ENCODE measurements around the gene ATP6V1G1. TPM values are rescaled to one million over a fixed set of nuclear protein-coding genes. Genes with fewer than 3 reads are reported as not detected.

ATP6V1G1 gene
- total RNA-seq, 1 donor from 2014 or later: 34.1 TPM

DNA sequence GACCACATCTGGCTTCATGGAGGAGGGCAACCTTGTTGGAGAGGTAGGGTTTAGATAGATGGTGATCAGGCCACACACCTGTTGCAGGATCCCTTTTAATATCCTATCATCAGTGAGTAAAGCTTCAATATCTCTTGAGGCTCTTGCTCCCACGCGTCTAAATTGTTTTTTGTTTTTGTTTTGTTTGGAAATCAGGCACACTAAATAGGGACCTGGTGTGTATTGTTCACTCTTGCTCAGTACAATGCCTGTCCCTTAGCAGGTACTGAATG, 20.9 kb downstream of the ATP6V1G1 start:
- ATAC-seq (no peak), DNase-seq (ENCODE audit: low spot score) (no peak)

DNA sequence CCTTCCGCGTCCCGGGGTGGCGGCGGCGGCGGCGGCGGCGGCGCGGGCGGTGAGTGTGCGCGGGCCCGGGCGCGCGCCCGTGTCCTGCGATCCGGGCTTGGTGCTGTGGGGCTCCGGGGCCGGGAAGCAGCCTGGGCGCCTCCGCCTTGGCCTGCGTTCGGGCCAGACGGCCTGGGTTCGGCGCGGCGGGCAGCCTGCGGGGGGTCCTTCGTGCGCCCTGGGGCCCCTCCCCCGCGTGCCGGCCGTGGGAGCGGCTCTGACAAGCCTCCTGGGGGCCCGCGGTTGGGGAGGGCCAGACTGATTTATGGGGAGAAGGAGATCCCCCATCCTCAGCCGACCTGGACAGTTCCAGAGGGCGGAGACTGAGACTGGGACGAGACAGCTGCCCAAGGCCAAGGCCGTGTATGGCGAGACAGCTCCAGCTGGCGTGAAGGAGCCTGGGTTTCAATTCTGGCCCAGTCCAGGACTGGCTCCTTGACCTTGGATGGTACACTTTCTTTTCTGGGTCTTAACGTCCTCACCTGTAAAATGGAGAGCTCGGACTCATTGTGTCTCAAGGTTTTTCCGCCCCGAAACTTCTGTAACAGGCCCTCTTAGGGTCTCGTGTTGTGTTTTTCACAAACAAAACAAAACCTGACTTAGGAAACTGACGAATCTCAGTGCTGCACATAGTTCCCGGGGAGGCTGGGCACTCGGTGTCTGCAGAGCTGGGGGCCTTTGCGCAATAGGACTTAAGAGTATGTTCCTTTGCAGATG, 24.1 kb downstream of the ATP6V1G1 start:
- DNase-seq (ENCODE audit: low spot score): peak; percentile 59

DNA sequence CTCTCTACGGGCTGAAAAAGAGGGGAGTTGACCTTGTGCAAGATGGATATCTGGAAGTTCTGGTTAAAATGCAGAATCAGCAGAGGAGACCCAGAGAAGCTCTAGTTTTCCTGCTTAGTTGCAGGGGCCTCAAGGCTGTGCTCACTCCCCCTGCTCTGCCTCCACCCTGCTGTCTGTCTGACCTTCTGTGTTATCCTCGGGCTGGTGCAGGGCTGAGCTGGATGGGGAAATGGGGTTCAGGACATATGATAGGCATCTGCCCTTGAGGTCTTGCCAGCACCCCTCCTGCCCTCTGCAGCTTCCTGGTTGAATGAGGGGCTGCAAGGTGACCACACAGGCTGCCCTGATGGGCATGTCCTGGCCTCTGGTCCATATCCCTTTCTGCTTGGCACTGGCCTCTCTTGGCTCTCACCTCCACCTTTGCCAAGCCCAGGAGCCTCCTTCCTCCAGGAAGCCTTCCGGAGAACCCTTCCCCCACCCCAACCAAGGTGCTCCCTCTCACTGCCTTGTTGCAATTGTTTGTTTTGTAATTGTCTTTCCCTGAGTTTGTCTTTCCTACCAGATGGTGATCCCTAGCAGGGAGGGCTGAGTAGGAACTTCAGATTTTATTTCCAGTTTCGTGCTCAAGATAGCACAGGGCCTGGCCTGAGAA, 24.8 kb downstream of the ATP6V1G1 start:
- DNase-seq (ENCODE audit: low spot score) (no peak), ATAC-seq (no peak)

More for the DNA sequence above, 24.1 kb downstream of the ATP6V1G1 start:
- ATAC-seq: peak; percentile 75

DNA sequence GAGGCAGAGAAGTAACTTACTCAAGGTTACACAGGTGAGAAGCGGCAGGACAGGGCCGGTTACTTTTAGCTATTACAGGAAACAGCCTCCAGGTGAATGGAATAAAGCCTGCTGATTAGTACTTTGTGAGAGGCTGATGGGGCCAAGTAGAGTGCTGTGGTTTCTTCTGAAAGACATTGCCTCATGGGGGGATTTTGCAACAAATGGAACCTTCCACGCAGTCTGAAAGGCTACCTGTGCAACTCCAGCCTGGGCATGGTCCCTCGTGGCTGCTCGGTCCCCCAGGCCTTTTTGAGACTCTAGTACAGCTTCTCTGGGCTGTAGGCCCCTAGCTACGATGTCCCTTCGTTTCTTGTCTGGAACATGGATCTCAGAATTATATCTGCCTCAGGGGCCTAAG, 25.5 kb downstream of the ATP6V1G1 start:
- DNase-seq (ENCODE audit: low spot score): no peak
- ATAC-seq: no peak

DNA sequence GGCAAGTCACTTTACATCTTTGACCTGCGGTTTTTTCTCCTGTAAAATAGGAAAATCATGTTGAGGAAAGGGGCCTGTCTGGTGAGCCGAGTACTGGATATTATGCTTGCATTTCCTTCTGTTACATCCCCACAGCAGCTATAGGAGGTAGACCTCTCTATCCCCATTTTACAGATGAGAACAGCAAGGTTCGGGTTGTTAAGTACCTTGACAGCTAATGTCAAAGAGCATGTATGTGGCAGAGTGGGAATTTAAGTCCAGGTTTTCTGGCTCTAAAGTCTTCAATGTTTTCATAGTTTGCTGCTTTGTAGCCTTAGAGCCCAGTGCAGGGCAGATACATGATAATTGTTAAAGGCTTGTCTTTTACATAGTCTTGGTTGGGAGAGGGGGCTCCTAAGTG, 26.4 kb downstream of the ATP6V1G1 start:
- ATAC-seq: no peak

DNA sequence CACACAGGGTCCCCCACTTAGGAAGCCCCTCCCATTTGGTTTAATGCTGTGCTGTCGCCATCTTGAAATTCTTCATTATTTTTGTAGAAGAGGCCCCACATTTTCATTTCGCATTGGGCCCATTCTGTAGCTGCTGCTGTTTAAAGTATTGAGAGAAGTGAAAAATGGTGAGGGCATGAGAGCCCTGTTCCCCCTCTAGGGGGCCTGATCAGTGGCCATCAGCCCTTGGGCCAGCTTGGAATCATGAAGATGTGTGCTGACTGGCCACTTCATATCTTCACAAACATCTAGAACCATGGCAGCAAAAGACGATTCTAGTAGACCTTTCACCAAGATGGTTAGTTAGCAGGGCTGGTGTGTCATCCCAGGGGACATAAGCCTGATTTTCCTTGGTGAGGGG, 26.8 kb downstream of the ATP6V1G1 start:
- no peak for ATAC-seq

More for the DNA sequence above, 26.4 kb downstream of the ATP6V1G1 start:
- DNase-seq (ENCODE audit: low spot score): no peak

DNA sequence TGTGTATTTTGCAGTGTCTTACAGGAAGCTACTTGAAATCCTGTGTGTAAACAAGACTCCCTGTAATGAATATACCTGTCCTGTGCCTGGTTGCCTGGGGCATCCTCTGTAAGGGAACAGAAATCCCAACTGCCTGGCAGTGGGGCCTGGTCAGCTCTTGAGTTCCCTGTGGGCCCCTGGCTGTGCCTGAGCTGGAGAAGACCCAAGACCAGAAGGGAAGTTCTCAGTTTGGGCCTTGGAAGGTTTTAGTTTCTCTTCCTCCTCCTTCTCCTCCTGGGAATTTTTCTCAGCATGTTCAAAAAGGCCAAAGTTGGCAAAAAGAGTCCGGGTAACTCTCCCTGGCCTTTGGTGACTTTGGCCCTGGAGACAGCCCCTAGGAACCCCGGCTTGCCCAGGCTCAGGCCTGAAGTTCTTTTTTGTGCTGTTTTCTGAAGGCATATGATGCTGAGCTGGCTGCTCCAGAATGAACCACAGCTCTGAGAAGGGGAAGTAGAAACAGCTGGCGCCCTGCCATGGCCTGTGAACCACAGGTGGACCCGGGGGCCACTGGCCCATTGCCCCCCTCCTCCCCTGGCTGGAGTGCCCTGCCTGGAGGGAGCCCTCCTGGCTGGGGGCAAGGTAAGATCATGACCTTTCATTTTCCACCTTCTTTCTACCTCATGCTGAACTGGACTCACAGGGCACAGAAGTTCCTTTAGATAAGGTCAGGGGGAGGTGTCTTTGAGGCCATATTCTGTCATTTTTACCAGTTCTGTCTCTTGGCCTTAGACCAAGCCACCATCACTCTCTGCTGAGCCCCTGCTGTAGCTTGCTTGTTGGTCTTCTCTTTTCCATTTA, 29.3 kb downstream of the ATP6V1G1 start:
- ATAC-seq (peak; percentile 47), DNase-seq (ENCODE audit: low spot score) (peak; percentile 57)

More for the DNA sequence above, 26.8 kb downstream of the ATP6V1G1 start:
- DNase-seq (ENCODE audit: low spot score): no peak

DNA sequence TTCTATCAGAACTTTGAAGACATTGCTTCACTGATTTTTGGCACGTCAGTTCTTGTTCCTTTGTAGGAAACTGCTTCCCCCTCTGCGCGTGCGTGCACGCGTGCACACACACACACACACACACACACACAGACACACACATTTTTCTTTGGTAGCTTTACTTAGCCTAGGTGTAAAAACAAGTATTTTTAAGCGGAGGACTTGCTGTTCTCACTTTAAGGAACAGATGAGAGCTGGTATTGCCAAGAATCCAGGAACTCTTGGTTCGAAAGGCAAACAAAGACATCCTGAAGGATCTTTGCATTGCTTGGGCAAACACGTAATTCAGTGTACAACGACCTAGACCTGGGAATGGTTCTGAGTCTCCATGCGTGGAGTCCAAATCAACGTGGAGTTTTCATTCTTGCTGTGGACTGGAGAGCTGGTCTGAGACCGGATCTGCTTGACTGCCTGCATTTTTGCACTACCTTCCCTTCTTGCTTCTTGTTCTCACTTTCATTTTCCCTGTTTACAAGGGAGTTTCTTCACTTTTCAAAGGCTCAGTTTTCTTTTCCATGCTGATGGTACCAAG, 31.7 kb downstream of the ATP6V1G1 start:
- no peak for ATAC-seq
- no peak for DNase-seq (ENCODE audit: low spot score)

DNA sequence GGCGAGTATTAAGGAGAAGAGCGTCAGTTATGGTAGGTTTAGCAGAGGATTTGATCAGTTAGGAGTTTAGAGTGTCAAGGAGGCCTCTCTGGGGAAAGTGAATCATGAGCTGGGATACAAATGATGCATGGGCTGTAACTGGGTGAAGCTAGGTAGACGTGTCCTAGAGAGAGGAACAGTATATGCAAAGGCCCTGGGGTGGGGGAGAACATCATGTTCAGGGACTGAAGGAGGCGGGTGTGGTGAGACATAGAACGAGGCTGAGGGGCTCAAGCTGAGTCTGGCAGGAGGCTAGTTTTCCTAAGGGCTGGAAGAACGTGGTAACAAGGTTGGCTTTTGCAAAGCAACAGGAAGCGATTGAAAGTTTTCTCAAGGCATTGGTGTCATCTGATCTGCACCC, 34.0 kb downstream of the ATP6V1G1 start:
- DNase-seq (ENCODE audit: low spot score) (no peak), ATAC-seq (no peak)

DNA sequence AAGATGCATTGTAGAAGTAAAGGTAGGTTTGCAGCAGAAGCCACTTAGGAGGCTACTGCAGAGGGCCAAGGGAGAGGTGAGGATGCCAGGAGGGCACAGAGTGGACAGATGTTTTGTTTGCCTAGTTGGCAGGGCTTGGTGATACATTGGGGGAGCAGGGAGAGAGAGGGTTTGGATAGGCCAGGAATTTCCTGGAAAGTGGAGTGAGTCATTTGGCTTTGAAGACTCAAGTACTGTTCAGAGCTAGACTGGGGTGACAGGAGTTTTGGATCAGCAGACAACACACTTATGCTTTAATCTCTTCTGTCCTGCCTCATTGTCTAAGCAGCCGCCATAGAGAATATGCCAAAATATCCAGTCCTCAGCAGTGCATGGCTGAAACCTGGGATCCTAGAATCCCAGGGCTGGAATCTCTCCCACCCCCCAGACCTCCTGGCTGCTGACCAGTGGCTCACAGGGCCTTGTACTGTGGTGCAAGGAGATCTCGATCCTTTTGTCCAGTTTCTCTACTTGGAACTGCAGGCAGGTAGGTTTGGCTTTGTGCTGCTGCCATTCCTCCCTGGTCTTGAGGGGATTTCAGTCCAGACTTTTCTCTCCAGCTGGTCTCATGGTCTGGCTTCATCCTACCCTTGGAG, 34.5 kb downstream of the ATP6V1G1 start:
- ATAC-seq (peak; percentile 59), DNase-seq (ENCODE audit: low spot score) (no peak)

DNA sequence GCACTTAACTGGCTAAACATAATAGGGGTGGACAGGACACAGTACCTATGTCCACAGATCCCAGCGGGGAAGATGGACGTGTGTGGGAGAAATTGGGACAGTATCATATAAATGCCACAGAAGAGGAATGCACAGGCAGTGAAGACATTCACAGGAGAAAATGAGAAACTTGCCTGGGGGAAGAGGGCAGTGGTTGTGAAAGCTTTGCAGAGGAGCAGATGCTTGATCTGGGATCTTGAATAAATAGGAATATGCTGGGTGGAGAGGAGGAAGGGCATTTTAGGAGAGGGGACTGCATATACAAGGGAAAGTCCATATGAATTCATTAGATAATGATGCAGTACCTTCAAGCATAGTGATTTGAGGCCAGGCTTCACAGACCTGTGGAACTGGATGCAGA, 37.1 kb downstream of the ATP6V1G1 start:
- DNase-seq (ENCODE audit: low spot score): no peak
- no peak for ATAC-seq

DNA sequence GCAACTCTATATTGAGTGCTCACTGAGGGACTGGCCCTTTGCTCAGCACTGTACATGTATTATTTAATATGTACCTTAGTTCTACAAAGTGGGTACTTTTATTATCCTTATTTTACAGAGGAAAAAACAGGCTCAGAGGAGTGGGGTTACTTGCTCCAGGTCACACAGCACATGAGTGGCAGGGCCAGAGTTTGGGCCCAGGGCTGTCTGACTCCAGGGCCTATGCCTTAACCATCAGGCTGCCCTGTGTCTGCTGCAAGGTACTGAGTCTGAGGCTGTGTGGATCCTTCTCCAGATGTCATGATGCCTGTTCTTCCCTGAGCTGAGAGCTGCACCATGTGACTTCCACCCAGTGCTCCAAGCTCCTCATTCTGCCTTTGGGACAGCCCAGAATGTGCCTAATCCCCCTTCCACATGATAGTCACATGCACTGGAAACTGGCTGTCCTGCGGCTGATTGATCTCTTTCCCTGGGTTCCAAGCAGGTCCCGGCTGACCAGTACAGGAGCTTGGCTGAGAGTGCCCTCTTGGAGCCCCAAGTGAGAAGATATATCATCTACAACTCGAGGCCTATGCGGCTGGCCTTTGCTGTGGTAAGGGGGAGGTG, 38.9 kb downstream of the ATP6V1G1 start:
- DNase-seq (ENCODE audit: low spot score) (no peak), ATAC-seq (no peak)

DNA sequence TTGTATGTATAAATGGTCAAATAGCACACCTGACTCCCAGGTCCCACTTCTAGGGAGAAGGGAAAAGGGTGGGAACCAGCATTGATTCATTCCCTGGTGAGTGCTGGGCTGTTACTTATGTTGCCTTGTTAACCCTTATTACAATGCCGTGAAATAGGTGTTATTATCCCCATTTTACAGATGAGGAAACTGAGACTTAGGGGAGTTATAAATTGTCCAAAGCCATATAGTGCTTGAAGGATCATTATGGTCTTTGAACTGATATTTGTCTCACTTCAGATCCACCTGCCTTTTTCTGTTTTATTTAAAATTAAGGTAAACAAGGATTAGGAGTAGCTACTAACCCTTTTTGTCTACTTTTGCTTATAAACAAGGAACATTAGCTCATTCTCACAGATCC, 40.0 kb downstream of the ATP6V1G1 start:
- DNase-seq (ENCODE audit: low spot score) (no peak), ATAC-seq (no peak)

DNA sequence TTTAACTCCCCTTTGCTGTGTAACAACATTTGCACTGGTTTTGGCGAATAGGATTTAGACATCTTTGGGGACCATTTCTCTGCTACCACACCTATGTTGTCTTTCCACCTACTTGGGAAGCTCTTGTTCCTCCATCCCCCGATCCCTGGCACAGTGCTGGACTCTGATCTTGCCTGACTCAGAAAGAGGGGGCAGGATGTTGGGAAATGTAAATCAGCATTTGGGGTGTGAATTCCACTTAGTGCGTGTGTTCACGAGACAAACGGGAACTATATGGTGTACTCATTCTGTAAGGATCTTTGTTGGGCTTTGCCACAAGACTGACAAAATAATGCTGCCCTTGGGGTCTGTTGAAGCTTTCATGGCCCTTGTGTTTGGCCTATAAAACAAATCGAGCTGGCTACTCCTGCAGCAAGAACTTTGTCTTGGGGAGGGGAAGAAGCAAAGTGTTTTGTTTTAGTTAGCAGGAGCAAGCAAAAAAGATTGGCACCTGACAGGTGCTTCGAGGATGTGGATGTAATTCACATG, 42.1 kb downstream of the ATP6V1G1 start:
- DNase-seq (ENCODE audit: low spot score): no peak
- no peak for ATAC-seq

DNA sequence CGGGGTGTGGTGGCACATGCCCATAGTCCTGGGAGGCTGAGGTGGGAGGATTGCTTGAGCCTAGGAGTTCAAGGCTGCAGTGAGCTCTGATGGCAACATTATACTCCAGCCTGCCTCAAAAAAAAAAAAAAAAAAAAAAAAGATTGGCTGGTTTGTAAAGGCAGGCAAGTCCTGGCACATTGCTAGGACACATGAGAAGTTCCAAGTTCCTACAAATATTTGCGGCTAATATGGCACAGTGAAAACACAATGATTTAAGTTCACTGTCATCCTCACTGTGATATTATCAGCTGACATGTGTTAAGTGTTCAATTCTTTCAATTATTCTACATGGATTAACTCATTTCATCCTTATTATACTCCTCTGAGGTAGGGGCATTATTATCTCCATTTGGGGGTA, 43.6 kb downstream of the ATP6V1G1 start:
- ATAC-seq (no peak), DNase-seq (ENCODE audit: low spot score) (no peak)

DNA sequence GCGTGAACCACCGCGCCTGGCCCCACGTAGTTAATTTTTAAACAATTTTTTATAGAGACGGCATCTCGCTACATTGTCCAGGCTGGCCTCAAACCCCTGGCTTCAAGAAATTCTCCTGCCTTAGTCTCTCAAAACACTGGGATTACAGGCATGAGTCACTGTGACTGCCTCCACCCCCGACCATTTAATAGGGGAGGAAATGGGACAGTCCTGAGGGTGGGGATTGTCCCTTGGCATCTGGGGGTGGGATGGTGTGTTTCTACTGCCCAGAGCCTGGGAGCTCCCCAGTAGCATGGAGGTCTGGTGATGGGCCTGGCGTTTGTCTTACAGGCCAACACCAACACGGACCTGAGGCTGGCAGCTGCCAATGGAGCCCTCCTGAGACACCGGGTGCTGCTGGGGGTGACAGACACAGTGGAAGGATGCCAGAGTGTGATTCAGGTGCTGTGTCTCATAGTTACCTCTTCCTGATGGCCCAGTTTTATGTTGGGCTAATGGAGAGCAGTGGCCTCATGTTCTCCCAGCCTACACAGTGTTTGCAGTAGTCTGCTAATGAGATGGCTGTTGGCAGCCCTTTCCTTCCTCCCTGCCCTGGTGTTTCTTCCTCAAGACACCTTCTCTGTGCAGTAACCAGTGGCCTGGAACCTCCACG, 46.0 kb downstream of the ATP6V1G1 start:
- ATAC-seq (no peak), DNase-seq (ENCODE audit: low spot score) (no peak)

DNA sequence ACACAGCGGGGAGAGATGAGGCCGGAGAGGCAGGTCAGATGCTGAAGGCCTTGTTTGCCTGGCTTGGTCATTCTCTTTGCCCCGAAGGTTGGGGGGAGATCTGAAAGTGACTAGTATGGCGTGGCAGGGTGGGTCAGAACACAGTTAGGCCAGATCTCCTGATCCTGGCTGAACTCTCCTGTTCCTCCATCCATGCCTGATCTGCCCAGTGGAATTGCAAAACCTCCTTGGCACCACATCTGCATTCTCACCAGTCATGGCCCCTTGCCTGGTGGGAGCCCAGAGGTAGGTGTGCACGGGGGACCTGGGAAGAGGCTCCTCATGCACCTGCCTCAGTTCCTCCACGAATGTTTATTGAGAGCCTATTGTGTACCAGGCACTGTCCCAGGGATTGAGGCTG, 46.8 kb downstream of the ATP6V1G1 start:
- DNase-seq (ENCODE audit: low spot score) (no peak), ATAC-seq (peak; percentile 62)

DNA sequence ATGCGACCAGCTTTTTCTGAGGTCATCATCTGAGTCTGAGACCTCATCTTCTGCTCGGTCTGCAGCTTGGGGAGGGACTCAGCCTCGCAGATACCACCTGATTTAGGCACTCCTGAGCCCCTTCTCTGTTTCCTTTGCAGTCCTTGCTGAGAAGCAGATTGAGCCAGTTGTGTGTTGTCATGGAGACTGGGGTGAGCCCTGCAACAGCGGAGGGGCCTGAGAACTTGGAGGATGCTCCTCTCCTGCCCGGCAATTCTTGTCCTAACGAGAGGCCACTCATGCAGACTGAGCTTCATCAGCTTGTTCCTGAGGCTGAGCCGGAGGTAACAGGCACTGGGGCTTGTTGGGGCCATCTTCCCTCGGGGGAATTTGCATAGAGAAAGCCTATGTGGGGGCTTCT, 50.8 kb downstream of the ATP6V1G1 start:
- ATAC-seq: no peak

DNA sequence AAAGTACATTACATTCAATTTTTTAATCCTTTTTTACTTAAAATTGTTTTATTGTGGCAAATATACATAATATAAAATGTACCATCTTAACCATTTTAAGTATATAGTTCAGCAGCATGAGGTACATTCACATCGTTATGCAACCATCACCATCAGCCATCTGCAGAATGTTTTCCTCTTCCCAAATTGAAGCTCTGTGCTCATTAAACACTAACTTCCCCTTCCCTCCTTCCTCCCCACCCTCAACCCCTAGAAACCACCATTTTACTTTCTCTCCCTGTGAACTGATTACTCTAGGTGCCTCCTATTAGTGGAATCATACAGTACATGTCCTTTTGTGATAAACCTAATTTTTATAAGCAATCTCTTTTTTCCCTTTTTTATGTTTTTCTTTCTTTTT, 54.4 kb downstream of the ATP6V1G1 start:
- DNase-seq (ENCODE audit: low spot score): no peak
- no peak for ATAC-seq

More for the DNA sequence above, 50.8 kb downstream of the ATP6V1G1 start:
- DNase-seq (ENCODE audit: low spot score): no peak

DNA sequence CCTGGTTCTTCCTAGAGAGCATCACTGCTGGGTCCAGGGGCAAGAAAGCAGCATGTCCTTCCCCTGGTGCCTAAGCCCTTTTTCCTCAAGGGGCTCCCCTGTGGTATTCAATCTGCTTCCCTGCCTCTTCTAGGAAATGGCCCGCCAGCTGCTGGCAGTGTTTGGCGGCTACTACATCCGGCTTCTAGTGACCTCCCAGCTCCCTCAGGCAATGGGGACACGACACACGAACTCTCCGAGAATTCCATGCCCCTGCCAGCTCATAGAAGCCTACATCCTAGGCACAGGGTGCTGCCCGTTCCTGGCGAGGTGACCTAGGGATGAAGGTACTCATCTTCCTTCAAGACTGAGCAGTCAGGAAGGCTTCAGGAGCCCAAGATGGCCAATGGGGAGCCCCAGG, 55.4 kb downstream of the ATP6V1G1 start:
- no peak for ATAC-seq
- no peak for DNase-seq (ENCODE audit: low spot score)

Measured in left lobe of liver (tissue), 2 donors.